Common myeloid progenitor, CD34-positive (primary cell): ENCODE data around the gene RANBP3.
"Not testable (repeated sequence)": the region's sequence is repeated elsewhere in the genome, so short reads cannot be mapped to it uniquely, and the experiment has no call there.

Experiments used
- CTCF ChIA-PET: fragments of 350-600 bp; sonication (Branson Sonifier 250); formaldehyde crosslinking; loops from one replicate; lab custom pipeline; 2021; ENCODE audit warnings: antibody characterized with exemption; lab: Charles Lee
- POLR2A ChIA-PET: fragments of 350-600 bp; sonication (Branson Sonifier 250); formaldehyde crosslinking; loops from one replicate; lab custom pipeline; 2021; ENCODE audit warnings: antibody characterized with exemption; lab: Charles Lee
- DNase-seq, 3 donors: peaks; one replicate each; pipeline versions ENCODE4 v3.0.0 to v3.0.0-alpha.2; 2013
- H3K27ac ChIP-seq, 2 experiments: 1 replicate in 1 of 2; 2 replicates in 1 of 2; pipeline ENCODE4 v1.7.0; 2013; ENCODE audit warnings: inconsistent platforms in 2 of 2, low read length in 2 of 2, mild to moderate bottlenecking in 2 of 2, low read depth in 1 of 2, moderate library complexity in 1 of 2; ENCODE audit not compliant: severe bottlenecking in 2 of 2, insufficient read depth in 1 of 2, poor library complexity in 1 of 2
- H3K27me3 ChIP-seq, 5 experiments: replicated peaks in 2 of 5; 1 replicate in 3 of 5; 2 replicates in 2 of 5; pipeline versions ENCODE4 v1.6.1 to v1.7.0; 2013; ENCODE audit warnings: low read length in 4 of 5, mild to moderate bottlenecking in 2 of 5, moderate library complexity in 2 of 5, inconsistent platforms in 1 of 5; ENCODE audit not compliant: insufficient read depth in 5 of 5, control insufficient read depth in 4 of 5
- H3K36me3 ChIP-seq, 4 experiments: 1 replicate in 2 of 4; 2 replicates in 2 of 4; pipeline versions ENCODE4 v1.6.1 to v1.7.0; 2013; ENCODE audit warnings: low read length in 3 of 4, control low read depth in 1 of 4, mild to moderate bottlenecking in 1 of 4; ENCODE audit not compliant: control insufficient read depth in 4 of 4, insufficient read depth in 4 of 4
- H3K4me1 ChIP-seq, 4 experiments: 1 replicate in 3 of 4; 2 replicates in 1 of 4; pipeline versions ENCODE4 v1.6.1 to v1.7.1; 2013; ENCODE audit warnings: low read length in 3 of 4, mild to moderate bottlenecking in 3 of 4, control low read depth in 1 of 4, inconsistent platforms in 1 of 4, moderate library complexity in 1 of 4; ENCODE audit not compliant: control insufficient read depth in 4 of 4, insufficient read depth in 4 of 4; ENCODE audit errors: control extremely low read depth in 1 of 4
- H3K4me3 ChIP-seq, 7 experiments: 1 replicate in 4 of 7; 2 replicates in 3 of 7; pipeline versions ENCODE4 v1.5.1 to v1.7.0; 2013; ENCODE audit warnings: mild to moderate bottlenecking in 7 of 7, low read length in 6 of 7, moderate library complexity in 6 of 7, inconsistent platforms in 2 of 7, low read depth in 2 of 7, control low read depth in 1 of 7; ENCODE audit not compliant: insufficient read depth in 4 of 7, control insufficient read depth in 1 of 7; ENCODE audit errors: extremely low read depth in 1 of 7
- H3K9me3 ChIP-seq, 5 experiments: 1 replicate in 4 of 5; 2 replicates in 1 of 5; pipeline versions ENCODE4 v1.6.1 to v1.7.1; 2013; ENCODE audit warnings: low read length in 4 of 5, mild to moderate bottlenecking in 2 of 5, inconsistent platforms in 1 of 5, low read depth in 1 of 5, moderate library complexity in 1 of 5; ENCODE audit not compliant: control insufficient read depth in 4 of 5, insufficient read depth in 2 of 5; ENCODE audit errors: control extremely low read depth in 1 of 5
- WGBS: methylation state at CpG from one replicate; pipeline ENCODE4 v1.1.5; 2013; ENCODE audit not compliant: insufficient coverage; 5-methylcytosine and 5-hydroxymethylcytosine counted together

RANBP3 gene

GRCh38 chr19:5987077-5987818 is 9.3 kb upstream of the RANBP3 start:
- Histone ChIP-seq H3K27ac (peak overlapping the region in 1 of 2 experiments; percentile 40), H3K4me1 (peaks cover 0 to 25% (median 16%) of the 10 kb centered on the region in 4 experiments), H3K27me3 (no peaks in the 10 kb centered on the region), H3K4me3 (peak overlapping the region; percentile 27 to 89 (median 60)), H3K36me3 (peaks cover 0 to 3% (median 2%) of the 10 kb centered on the region in 4 experiments), H3K9me3 (no peaks in the 10 kb centered on the region)
- peak; percentile 72 to 82 (median 74) for DNase-seq
- POLR2A ChIA-PET = interaction anchor here (1.2 kb wide), 1 partner anchor 15 kb away, joined by 3 read pairs; no protein-coding TSS in a partner anchor
- CTCF ChIA-PET = interaction anchor here (0.9 to 3.9 kb wide), 9 partner anchors 9 to 35 kb away, joined by 3 to 15 read pairs (median 6); partner anchors contain the start of gene RANBP3
- WGBS = 39% methylated on average over 14 of the region's 17 CpGs

- POLR2A ChIA-PET, H3K36me3 ChIP-seq, DNase-seq, H3K27me3 ChIP-seq, H3K4me3 ChIP-seq, H3K9me3 ChIP-seq: not testable (repeated sequence)
- Histone ChIP-seq H3K4me1 (peaks cover 0 to 25% (median 16%) of the 10 kb centered on the region in 4 experiments), H3K27ac (peak overlapping the region in 1 of 2 experiments; percentile 19)
- 90% methylated on average over 5 of the region's 5 CpGs for WGBS
- CTCF ChIA-PET = interaction anchor here (0.7 to 3.9 kb wide), 7 partner anchors 14 to 182 kb away, joined by 3 to 19 read pairs (median 8); no protein-coding TSS in a partner anchor
Observed at GRCh38 chr19:5985837-5986236, 7.9 kb upstream of the RANBP3 start.

- H3K4me1 ChIP-seq = peaks cover 0 to 25% (median 15%) of the 10 kb centered on the region in 4 experiments
- no peak overlapping the region for H3K4me3 ChIP-seq
- 100% methylated on average over 11 of the region's 12 CpGs for WGBS
- no peaks in the 10 kb centered on the region for H3K27me3 ChIP-seq
- ChIA-PET POLR2A (no interaction called here), CTCF (interaction anchor here (0.7 to 3.9 kb wide), 9 partner anchors 8 to 182 kb away, joined by 3 to 19 read pairs (median 5); no protein-coding TSS in a partner anchor)
- peak overlapping the region in 1 of 2 experiments; percentile 19 for H3K27ac ChIP-seq
- H3K9me3 ChIP-seq = no peaks in the 10 kb centered on the region
- H3K36me3 ChIP-seq = no peaks in the 10 kb centered on the region
- no peak for DNase-seq
Observed at GRCh38 chr19:5985098-5985783, 7.3 kb upstream of the RANBP3 start.

GRCh38 chr19:5984600-5984999 is 6.7 kb upstream of the RANBP3 start:
- Histone ChIP-seq H3K36me3 (no peaks in the 10 kb centered on the region), H3K4me1 (peaks cover 0 to 29% (median 15%) of the 10 kb centered on the region in 4 experiments), H3K4me3 (no peak overlapping the region), H3K27ac (no peak overlapping the region), H3K9me3 (no peaks in the 10 kb centered on the region), H3K27me3 (no peaks in the 10 kb centered on the region)
- ChIA-PET CTCF (interaction anchor here (0.5 to 3.9 kb wide), 9 partner anchors 8 to 181 kb away, joined by 3 to 19 read pairs (median 3); no protein-coding TSS in a partner anchor), POLR2A (no interaction called here)
- DNase-seq = peak in 1 of 3 donors; percentile 27
- 85% methylated on average over 3 of the region's 4 CpGs for WGBS

- ChIA-PET CTCF (interaction anchor here (1.0 to 3.0 kb wide), 5 partner anchors 16 to 180 kb away, joined by 3 to 19 read pairs (median 8); no protein-coding TSS in a partner anchor), POLR2A (no interaction called here)
- no peaks in the 10 kb centered on the region for H3K36me3 ChIP-seq
- WGBS = 87% methylated on average over 14 of the region's 14 CpGs
- no peaks in the 10 kb centered on the region for H3K27me3 ChIP-seq
- no peaks in the 10 kb centered on the region for H3K9me3 ChIP-seq
- H3K4me1 ChIP-seq = peaks cover 0 to 36% (median 23%) of the 10 kb centered on the region in 4 experiments
- DNase-seq = no peak
- no peak overlapping the region for H3K27ac ChIP-seq
- H3K4me3 ChIP-seq = no peak overlapping the region
Observed at GRCh38 chr19:5983367-5983955, 5.5 kb upstream of the RANBP3 start.

- DNase-seq = no peak
- H3K4me1 ChIP-seq = peaks cover 7 to 33% (median 28%) of the 10 kb centered on the region in 4 experiments
- CTCF ChIA-PET = interaction anchor here (1.1 to 2.5 kb wide), 7 partner anchors 9 to 69 kb away, joined by 3 to 11 read pairs (median 5); no protein-coding TSS in a partner anchor
- peak overlapping the region; percentile 40 to 81 for H3K27ac ChIP-seq
- WGBS = 47% methylated on average over 22 of the region's 33 CpGs
- peak overlapping the region; percentile 30 to 93 (median 86) for H3K4me3 ChIP-seq
- POLR2A ChIA-PET = interaction anchor here (1.0 kb wide), 1 partner anchor 11 kb away, joined by 5 read pairs; no protein-coding TSS in a partner anchor
- H3K27me3 ChIP-seq = no peaks in the 10 kb centered on the region
- H3K36me3 ChIP-seq = peaks cover 0 to 24% (median 7%) of the 10 kb centered on the region in 4 experiments
- H3K9me3 ChIP-seq = no peaks in the 10 kb centered on the region
Observed at GRCh38 chr19:5978606-5979552, 939 bp upstream of the RANBP3 start.
